HepG2 (cell line): Measurements from ENCODE around the gene AXDND1. TPM values are rescaled to one million over a fixed set of nuclear protein-coding genes. Genes with fewer than 3 reads are reported as not detected.

Source experiments
- AHDC1 ChIP-seq: sonication (generic); formaldehyde crosslinking; IDR thresholded peaks from 2 replicates; pipeline ENCODE4 v1.5.1; 2020; ENCODE audit warnings: mild to moderate bottlenecking, missing genetic modification reagents, borderline replicate concordance
- CTCF ChIP-seq: sonication (generic); formaldehyde crosslinking; IDR thresholded peaks from 2 replicates; pipeline ENCODE4 v1.5.0; 2020; ENCODE audit warnings: mild to moderate bottlenecking, missing genetic modification reagents, moderate library complexity
- MED1 ChIP-seq: sonication (generic); formaldehyde crosslinking; IDR thresholded peaks from 2 replicates; pipeline ENCODE4 v1.4.0; 2020; ENCODE audit warnings: missing genetic modification reagents
- MEIS1 ChIP-seq: sonication (generic); formaldehyde crosslinking; IDR thresholded peaks from 2 replicates; pipeline ENCODE4 v1.9.0; 2021; ENCODE audit warnings: mild to moderate bottlenecking, missing genetic modification reagents, moderate library complexity, borderline replicate concordance
- PCBP2 ChIP-seq: fragments of 200-400 bp; formaldehyde crosslinking; optimal IDR thresholded peaks from 2 replicates; pipeline ENCODE3; 2018; ENCODE audit warnings: low read length, low read depth; ENCODE audit not compliant: poor library complexity, severe bottlenecking
- STAG1 ChIP-seq: sonication (generic); formaldehyde crosslinking; IDR thresholded peaks from 2 replicates; pipeline ENCODE4 v1.4.0; 2020; ENCODE audit warnings: missing genetic modification reagents
- XBP1 ChIP-seq: sonication (generic); formaldehyde crosslinking; IDR thresholded peaks from 2 replicates; pipeline ENCODE4 v1.5.0; 2020; ENCODE audit warnings: missing genetic modification reagents
- ZNF333 ChIP-seq: sonication (generic); formaldehyde crosslinking; IDR thresholded peaks from 2 replicates; pipeline ENCODE4 v1.4.0; 2020; ENCODE audit warnings: mild to moderate bottlenecking, missing genetic modification reagents, borderline replicate concordance
- ZNF557 ChIP-seq: sonication (generic); formaldehyde crosslinking; IDR thresholded peaks from 2 replicates; pipeline ENCODE4 v1.4.0; 2020; ENCODE audit warnings: missing genetic modification reagents
- ZNF607 ChIP-seq: sonication (generic); formaldehyde crosslinking; IDR thresholded peaks from 2 replicates; pipeline ENCODE4 v1.5.1; 2020; ENCODE audit warnings: missing genetic modification reagents, mild to moderate bottlenecking, borderline replicate concordance
- polyA plus RNA-seq, 8 experiments: library from polyadenylated mRNA; depleted of rRNA in 3 of 8; stranded (reverse) in 7 of 8; unstranded in 1 of 8; fragments of >200 nt; fragmentation: Illumina TruSeq in 4 of 8; extraction: Trizol in 4 of 8; gene quantifications; 2 replicates each; pipeline versions ENCODE4 v1.2.1 to v1.2.3, GENCODE V29; 2011 to 2016; ENCODE audit warnings: low read depth in 4 of 8, missing spikeins in 1 of 8, mixed read lengths in 1 of 8; ENCODE audit not compliant: insufficient read depth in 1 of 8
- total RNA-seq, 5 experiments: library from RNA; depleted of rRNA; stranded (reverse); fragments of >200 nt; fragmentation: Illumina TruSeq; extraction: Trizol; gene quantifications; 2 replicates each; pipeline ENCODE4 v1.2.3, GENCODE V29; 2016; ENCODE audit warnings: low read depth in 1 of 5
- TF ChIP-seq, protein P1 (sequence below): sonication (generic); formaldehyde crosslinking; IDR thresholded peaks from 2 replicates; pipeline ENCODE4 v1.5.1; 2020; ENCODE audit warnings: missing genetic modification reagents, mild to moderate bottlenecking, borderline replicate concordance
- TF ChIP-seq, protein P2 (sequence below): sonication (generic); formaldehyde crosslinking; IDR thresholded peaks from 2 replicates; pipeline ENCODE4 v1.5.0; 2020; ENCODE audit warnings: mild to moderate bottlenecking, missing genetic modification reagents

AXDND1 gene
- total and polyA plus RNA-seq, 2 of the 13 experiments (the other 11 are each of a cell fraction or from before 2014, with no cell fraction given), result 0.15 to 0.40 TPM

- TF ChIP-seq AHDC1 (no peak), ZNF333 (CRISPR knock-in tag) (no peak), PCBP2 (no peak), XBP1 (CRISPR knock-in tag) (no peak), ZNF557 (CRISPR knock-in tag) (no peak), MEIS1 (CRISPR knock-in tag) (no peak), CTCF (CRISPR knock-in tag) (peak; percentile 33; the same call in 1 of the 2 replicates), ZNF607 (CRISPR knock-in tag) (no peak), MED1 (CRISPR knock-in tag) (no peak), STAG1 (CRISPR knock-in tag) (no peak)
- TF ChIP-seq, protein P1, sequence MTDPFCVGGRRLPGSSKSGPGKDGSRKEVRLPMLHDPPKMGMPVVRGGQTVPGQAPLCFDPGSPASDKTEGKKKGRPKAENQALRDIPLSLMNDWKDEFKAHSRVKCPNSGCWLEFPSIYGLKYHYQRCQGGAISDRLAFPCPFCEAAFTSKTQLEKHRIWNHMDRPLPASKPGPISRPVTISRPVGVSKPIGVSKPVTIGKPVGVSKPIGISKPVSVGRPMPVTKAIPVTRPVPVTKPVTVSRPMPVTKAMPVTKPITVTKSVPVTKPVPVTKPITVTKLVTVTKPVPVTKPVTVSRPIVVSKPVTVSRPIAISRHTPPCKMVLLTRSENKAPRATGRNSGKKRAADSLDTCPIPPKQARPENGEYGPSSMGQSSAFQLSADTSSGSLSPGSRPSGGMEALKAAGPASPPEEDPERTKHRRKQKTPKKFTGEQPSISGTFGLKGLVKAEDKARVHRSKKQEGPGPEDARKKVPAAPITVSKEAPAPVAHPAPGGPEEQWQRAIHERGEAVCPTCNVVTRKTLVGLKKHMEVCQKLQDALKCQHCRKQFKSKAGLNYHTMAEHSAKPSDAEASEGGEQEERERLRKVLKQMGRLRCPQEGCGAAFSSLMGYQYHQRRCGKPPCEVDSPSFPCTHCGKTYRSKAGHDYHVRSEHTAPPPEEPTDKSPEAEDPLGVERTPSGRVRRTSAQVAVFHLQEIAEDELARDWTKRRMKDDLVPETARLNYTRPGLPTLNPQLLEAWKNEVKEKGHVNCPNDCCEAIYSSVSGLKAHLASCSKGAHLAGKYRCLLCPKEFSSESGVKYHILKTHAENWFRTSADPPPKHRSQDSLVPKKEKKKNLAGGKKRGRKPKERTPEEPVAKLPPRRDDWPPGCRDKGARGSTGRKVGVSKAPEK (CRISPR knock-in tag), result no peak
- TF ChIP-seq, protein P2, sequence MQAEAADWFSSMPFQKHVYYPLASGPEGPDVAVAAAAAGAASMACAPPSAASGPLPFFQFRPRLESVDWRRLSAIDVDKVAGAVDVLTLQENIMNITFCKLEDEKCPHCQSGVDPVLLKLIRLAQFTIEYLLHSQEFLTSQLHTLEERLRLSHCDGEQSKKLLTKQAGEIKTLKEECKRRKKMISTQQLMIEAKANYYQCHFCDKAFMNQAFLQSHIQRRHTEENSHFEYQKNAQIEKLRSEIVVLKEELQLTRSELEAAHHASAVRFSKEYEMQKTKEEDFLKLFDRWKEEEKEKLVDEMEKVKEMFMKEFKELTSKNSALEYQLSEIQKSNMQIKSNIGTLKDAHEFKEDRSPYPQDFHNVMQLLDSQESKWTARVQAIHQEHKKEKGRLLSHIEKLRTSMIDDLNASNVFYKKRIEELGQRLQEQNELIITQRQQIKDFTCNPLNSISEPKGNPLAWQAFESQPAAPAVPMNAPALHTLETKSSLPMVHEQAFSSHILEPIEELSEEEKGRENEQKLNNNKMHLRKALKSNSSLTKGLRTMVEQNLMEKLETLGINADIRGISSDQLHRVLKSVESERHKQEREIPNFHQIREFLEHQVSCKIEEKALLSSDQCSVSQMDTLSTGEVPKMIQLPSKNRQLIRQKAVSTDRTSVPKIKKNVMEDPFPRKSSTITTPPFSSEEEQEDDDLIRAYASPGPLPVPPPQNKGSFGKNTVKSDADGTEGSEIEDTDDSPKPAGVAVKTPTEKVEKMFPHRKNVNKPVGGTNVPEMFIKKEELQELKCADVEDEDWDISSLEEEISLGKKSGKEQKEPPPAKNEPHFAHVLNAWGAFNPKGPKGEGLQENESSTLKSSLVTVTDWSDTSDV, result no peak
These were observed at the start of gene AXDND1 (continued) for GRCh38 chr1:179365342-179366092.
